Endothelial cell of umbilical vein (primary cell): ENCODE results near the gene FLT3. TPM values are rescaled to one million over a fixed set of nuclear protein-coding genes. Genes with fewer than 3 reads are reported as not detected.

Source experiments
- BruUV-seq: library from RNA; stranded (reverse); fragments of 400-500 nt; replicated peaks from 2 replicates; lab custom pipeline; 2021; lab: Mats Ljungman, UMichigan
- CTCF ChIA-PET: fragments of 300-600, 350-600 bp; sonication (Branson Sonifier 250); formaldehyde crosslinking; loops from one replicate; lab custom pipeline; 2021; ENCODE audit warnings: antibody characterized with exemption, inconsistent platforms; lab: Charles Lee
- POLR2A ChIA-PET: fragments of 300-600, 350-600 bp; sonication (Branson Sonifier 250); formaldehyde crosslinking; loops from one replicate; lab custom pipeline; 2021; ENCODE audit warnings: antibody characterized with exemption, inconsistent platforms; lab: Charles Lee
- DNase-seq: peaks from one replicate; pipeline ENCODE4 v3.0.0-alpha.2; 2011; ENCODE audit warnings: low read depth, low spot score
- FAIRE-seq: peaks from 2 replicates; lab custom pipeline; 2011; peaks lifted over from hg19 to GRCh38; lab: Jason Lieb, UNC
- H2AFZ ChIP-seq: 2 replicates; pipeline ENCODE4 v1.6.0; 2012; ENCODE audit warnings: low read depth, low read length, control low read depth, inconsistent platforms
- H3K27ac ChIP-seq: 2 replicates; pipeline ENCODE4 v1.5.1; 2011; ENCODE audit warnings: low read depth, mild to moderate bottlenecking, control low read depth, low read length, moderate library complexity; ENCODE audit not compliant: insufficient read depth
- H3K27me3 ChIP-seq, 2 experiments: 2 replicates each; pipeline versions ENCODE4 v1.6.0 to v1.6.1; 2011; ENCODE audit warnings: low read length in 2 of 2, mixed read lengths in 1 of 2; ENCODE audit not compliant: control insufficient read depth in 2 of 2, insufficient read depth in 2 of 2
- H3K36me3 ChIP-seq, 2 experiments: 2 replicates in 1 of 2; 3 replicates in 1 of 2; pipeline ENCODE4 v1.5.1; 2011; ENCODE audit warnings: low read length in 2 of 2, mild to moderate bottlenecking in 1 of 2, moderate library complexity in 1 of 2; ENCODE audit not compliant: control insufficient read depth in 2 of 2, insufficient read depth in 2 of 2; ENCODE audit errors: extremely low read depth in 1 of 2
- H3K4me1 ChIP-seq: 3 replicates; pipeline ENCODE4 v1.5.1; 2011; ENCODE audit warnings: mild to moderate bottlenecking, low read length; ENCODE audit not compliant: control insufficient read depth, insufficient read depth; ENCODE audit errors: extremely low read depth
- H3K4me2 ChIP-seq: 2 replicates; pipeline ENCODE4 v1.6.1; 2011; ENCODE audit warnings: low read length, control low read depth, mixed read lengths; ENCODE audit not compliant: insufficient read depth
- H3K4me3 ChIP-seq, 3 experiments: fragments of 200-600 bp in 1 of 3; sonication (generic), shearing (Covaris generic) in 1 of 3; replicated peaks in 1 of 3; 2 replicates each; pipeline ENCODE4 v1.5.1; 2011 to 2016; ENCODE audit warnings: control low read depth in 3 of 3, low read length in 3 of 3, mild to moderate bottlenecking in 2 of 3, inconsistent platforms in 1 of 3, low read depth in 1 of 3, moderate library complexity in 1 of 3; ENCODE audit not compliant: insufficient read depth in 1 of 3
- H3K79me2 ChIP-seq: 2 replicates; pipeline ENCODE4 v1.6.0; 2012; ENCODE audit warnings: low read length, inconsistent platforms; ENCODE audit not compliant: control insufficient read depth, insufficient read depth
- H3K9ac ChIP-seq: replicated peaks from 2 replicates; pipeline ENCODE3; 2011; ENCODE audit warnings: low read length, control low read depth; ENCODE audit not compliant: insufficient read depth; ENCODE audit errors: extremely low read depth
- H3K9me1 ChIP-seq: replicated peaks from 3 replicates; pipeline ENCODE4 v1.6.0; 2011; ENCODE audit warnings: mild to moderate bottlenecking, low read length; ENCODE audit not compliant: control insufficient read depth, insufficient read depth; ENCODE audit errors: extremely low read depth
- H3K9me3 ChIP-seq: replicated peaks from 2 replicates; pipeline ENCODE4 v1.5.1; 2012; ENCODE audit warnings: low read length, inconsistent platforms; ENCODE audit not compliant: control insufficient read depth, insufficient read depth
- H4K20me1 ChIP-seq: replicated peaks from 2 replicates; pipeline ENCODE3; 2011; ENCODE audit warnings: mild to moderate bottlenecking, low read length; ENCODE audit not compliant: control insufficient read depth, insufficient read depth; ENCODE audit errors: extremely low read depth
- CTCF ChIP-seq, 2 donors: IDR thresholded peaks; 1 replicate in 1 of 2; 2 replicates in 1 of 2; pipeline ENCODE4 v1.5.1; 2011; ENCODE audit warnings: low read length in 2 of 2, mild to moderate bottlenecking in 2 of 2, moderate library complexity in 2 of 2, control low read depth in 1 of 2, inconsistent platforms in 1 of 2, low read depth in 1 of 2; ENCODE audit not compliant: insufficient read depth in 1 of 2; ENCODE audit errors: extremely low read depth in 1 of 2
- EZH2 ChIP-seq: IDR thresholded peaks from 2 replicates; pipeline ENCODE4 v1.6.1; 2012; ENCODE audit warnings: borderline replicate concordance, low read depth, mild to moderate bottlenecking, moderate library complexity, low read length, inconsistent platforms; ENCODE audit not compliant: severe bottlenecking
- FOS ChIP-seq: IDR thresholded peaks from 2 replicates; pipeline ENCODE4 v1.6.1; 2011; ENCODE audit warnings: mild to moderate bottlenecking, low read length, moderate library complexity, borderline replicate concordance; ENCODE audit not compliant: insufficient read depth
- GATA2 ChIP-seq: IDR thresholded peaks from 2 replicates; pipeline ENCODE4 v1.7.0; 2011; ENCODE audit warnings: low read depth, mild to moderate bottlenecking, moderate library complexity, mixed read lengths, low read length; ENCODE audit not compliant: insufficient read length, insufficient read depth
- JUN ChIP-seq: IDR thresholded peaks from 2 replicates; pipeline ENCODE4 v1.6.1; 2011; ENCODE audit warnings: borderline replicate concordance, low read depth; ENCODE audit not compliant: insufficient read length, insufficient read depth
- MYC ChIP-seq: IDR thresholded peaks from one replicate; pipeline ENCODE4 v1.6.1; 2011; ENCODE audit warnings: mild to moderate bottlenecking, low read depth, low read length
- POLR2A ChIP-seq: IDR thresholded peaks from 2 replicates; pipeline ENCODE4 v1.6.1; 2012; ENCODE audit warnings: low read depth, mild to moderate bottlenecking, control low read depth, low read length
- POLR2AphosphoS5 ChIP-seq: IDR thresholded peaks from 2 replicates; pipeline ENCODE4 v1.6.1; 2012; ENCODE audit warnings: low read depth, mild to moderate bottlenecking, control low read depth, low read length, moderate library complexity; ENCODE audit not compliant: insufficient read depth
- dilution Hi-C: fragments of 300-500 bp; cut with MboI; formaldehyde crosslinking; loops from one replicate; pipeline ENCODE4 v1.15.0; 2019; ENCODE audit warnings: low sequenced_read_pairs; ENCODE audit not compliant: extremely low pct_ligation_motif_present
- intact Hi-C: fragments of 100-400 bp; cut with micrococcal nuclease; formaldehyde crosslinking; loops from one replicate; pipeline ENCODE4 v1.10.0; 2022
- polyA plus RNA-seq, 4 experiments: library from polyadenylated mRNA; depleted of rRNA in 3 of 4; stranded (reverse) in 3 of 4; unstranded in 1 of 4; fragments of >200 nt; gene quantifications; 2 replicates each; pipeline versions ENCODE4 v1.2.1 to v1.2.3, GENCODE V29; 2011 to 2012; ENCODE audit warnings: missing spikeins in 1 of 4
- total RNA-seq: library from RNA; stranded (reverse); gene quantifications from 2 replicates; pipeline ENCODE4 v1.2.3, GENCODE V29; 2021
- TF ChIP-seq, protein P1 (sequence below): IDR thresholded peaks from 2 replicates; pipeline ENCODE4 v1.6.1; 2011; ENCODE audit not compliant: insufficient read depth, insufficient read length

Gene FLT3
- total and polyA plus RNA-seq, 2 donors (not counting 3 experiments of a cell fraction or from before 2014, with no cell fraction given) = 0.03 TPM; not detected in 1

DNA sequence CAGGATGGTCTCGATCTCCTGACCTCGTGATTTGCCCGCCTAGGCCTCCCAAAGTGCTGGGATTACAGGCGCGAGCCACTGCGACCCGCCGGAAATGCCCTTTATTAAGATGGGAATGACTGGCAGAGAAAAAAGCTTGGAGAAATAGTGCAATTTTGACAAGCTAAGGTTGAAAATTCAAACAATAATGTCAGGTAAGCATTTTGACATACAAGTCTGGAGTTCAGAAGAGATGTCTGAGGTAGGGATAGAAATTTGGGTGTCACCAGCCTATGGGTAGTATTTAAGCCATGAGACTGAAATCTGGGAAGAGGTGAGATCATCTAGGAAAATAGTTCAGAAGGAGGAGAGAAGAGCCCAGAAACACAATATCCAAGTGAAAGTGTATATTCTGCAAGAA, 20.8 kb upstream of the FLT3 start:
- no peak overlapping the region for H3K9ac ChIP-seq

More for the DNA sequence above, 20.8 kb upstream of the FLT3 start:
- no TSS peak for BruUV-seq
- FAIRE-seq (no peak), DNase-seq (no peak)
- POLR2A ChIA-PET = no interaction called here
- Histone ChIP-seq H3K27me3 (peaks cover 4 to 10% of the 10 kb centered on the region in 2 experiments), H4K20me1 (no peaks in the 10 kb centered on the region), H3K4me3 (no peak overlapping the region), H2AFZ (no peak overlapping the region), H3K4me1 (no peaks in the 10 kb centered on the region), H3K27ac (no peak overlapping the region), H3K9me3 (no peaks in the 10 kb centered on the region), H3K9me1 (no peaks in the 10 kb centered on the region), H3K79me2 (no peaks in the 10 kb centered on the region), H3K36me3 (no peaks in the 10 kb centered on the region), H3K4me2 (no peak overlapping the region)
- intact Hi-C loops = no loop called here
- CTCF ChIA-PET = no interaction called here
- TF ChIP-seq POLR2AphosphoS5 = no peak
- TF ChIP-seq POLR2A = no peak
- TF ChIP-seq GATA2 = no peak
- TF ChIP-seq, protein P1, sequence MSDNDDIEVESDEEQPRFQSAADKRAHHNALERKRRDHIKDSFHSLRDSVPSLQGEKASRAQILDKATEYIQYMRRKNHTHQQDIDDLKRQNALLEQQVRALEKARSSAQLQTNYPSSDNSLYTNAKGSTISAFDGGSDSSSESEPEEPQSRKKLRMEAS = no peak
- TF ChIP-seq MYC = no peak
- TF ChIP-seq JUN = no peak
- TF ChIP-seq CTCF (IDR thresholded peaks at IDR 0.05; ENCODE audit: extremely low read depth in 1 of 2, insufficient read depth in 1 of 2, low read depth in 1 of 2, low read length in 2 of 2) = no peak
- TF ChIP-seq EZH2 = no peak
- TF ChIP-seq FOS = no peak
- dilution Hi-C loops = no loop called here
